Measurements from ENCODE around the gene SLC16A12. TPM values are rescaled to one million over a fixed set of nuclear protein-coding genes. Genes with fewer than 3 reads are reported as not detected.

The SLC16A12 gene
- total RNA-seq, 4 donors from 2014 or later = 0.97 to 3.1 (median 1.4) TPM

DNA sequence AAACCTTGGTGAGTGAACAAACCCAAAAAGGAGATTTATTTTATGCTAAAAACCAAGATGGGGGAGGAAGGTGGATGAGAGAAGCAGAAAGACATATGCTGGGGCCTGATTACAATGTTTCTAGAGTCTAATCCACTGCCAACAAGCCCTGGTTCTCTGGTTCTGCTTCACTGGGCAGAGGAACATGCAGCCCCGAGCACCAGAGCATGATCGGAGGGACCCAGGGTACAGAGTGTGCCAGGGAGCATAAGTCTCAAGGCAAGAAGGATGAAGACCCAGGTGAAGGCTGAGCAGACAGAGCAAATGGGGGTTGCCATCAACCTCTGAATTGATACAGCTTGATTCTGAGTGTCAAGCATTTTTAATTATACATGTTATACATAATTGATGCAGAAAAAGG, 30.7 kb downstream of the SLC16A12 start:
- intact Hi-C loops (cut with DNase I; ENCODE audit: low total_unique reads) = no loop called here
- no peak for DNase-seq
- in situ Hi-C loops (cut with MboI; ENCODE audit: low sequenced_read_pairs in 4 of 4) = no loop called here
- H3K36me3 ChIP-seq = no peaks in the 10 kb centered on the region
- H3K4me3 ChIP-seq = no peak overlapping the region
- no peaks in the 10 kb centered on the region for H3K27me3 ChIP-seq
- no peak for ATAC-seq
- H3K27ac ChIP-seq = no peak overlapping the region
- H3K9me3 ChIP-seq = no peaks in the 10 kb centered on the region
- no peak for TF ChIP-seq POLR2A (IDR thresholded peaks at IDR 0.05)
- TF ChIP-seq, protein P1, sequence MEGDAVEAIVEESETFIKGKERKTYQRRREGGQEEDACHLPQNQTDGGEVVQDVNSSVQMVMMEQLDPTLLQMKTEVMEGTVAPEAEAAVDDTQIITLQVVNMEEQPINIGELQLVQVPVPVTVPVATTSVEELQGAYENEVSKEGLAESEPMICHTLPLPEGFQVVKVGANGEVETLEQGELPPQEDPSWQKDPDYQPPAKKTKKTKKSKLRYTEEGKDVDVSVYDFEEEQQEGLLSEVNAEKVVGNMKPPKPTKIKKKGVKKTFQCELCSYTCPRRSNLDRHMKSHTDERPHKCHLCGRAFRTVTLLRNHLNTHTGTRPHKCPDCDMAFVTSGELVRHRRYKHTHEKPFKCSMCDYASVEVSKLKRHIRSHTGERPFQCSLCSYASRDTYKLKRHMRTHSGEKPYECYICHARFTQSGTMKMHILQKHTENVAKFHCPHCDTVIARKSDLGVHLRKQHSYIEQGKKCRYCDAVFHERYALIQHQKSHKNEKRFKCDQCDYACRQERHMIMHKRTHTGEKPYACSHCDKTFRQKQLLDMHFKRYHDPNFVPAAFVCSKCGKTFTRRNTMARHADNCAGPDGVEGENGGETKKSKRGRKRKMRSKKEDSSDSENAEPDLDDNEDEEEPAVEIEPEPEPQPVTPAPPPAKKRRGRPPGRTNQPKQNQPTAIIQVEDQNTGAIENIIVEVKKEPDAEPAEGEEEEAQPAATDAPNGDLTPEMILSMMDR (IDR thresholded peaks at IDR 0.05 in 4 of 5, conservative IDR thresholded peaks at IDR 0.05 in 1 of 5) = no peak
- no peaks in the 10 kb centered on the region for H3K4me1 ChIP-seq

DNA sequence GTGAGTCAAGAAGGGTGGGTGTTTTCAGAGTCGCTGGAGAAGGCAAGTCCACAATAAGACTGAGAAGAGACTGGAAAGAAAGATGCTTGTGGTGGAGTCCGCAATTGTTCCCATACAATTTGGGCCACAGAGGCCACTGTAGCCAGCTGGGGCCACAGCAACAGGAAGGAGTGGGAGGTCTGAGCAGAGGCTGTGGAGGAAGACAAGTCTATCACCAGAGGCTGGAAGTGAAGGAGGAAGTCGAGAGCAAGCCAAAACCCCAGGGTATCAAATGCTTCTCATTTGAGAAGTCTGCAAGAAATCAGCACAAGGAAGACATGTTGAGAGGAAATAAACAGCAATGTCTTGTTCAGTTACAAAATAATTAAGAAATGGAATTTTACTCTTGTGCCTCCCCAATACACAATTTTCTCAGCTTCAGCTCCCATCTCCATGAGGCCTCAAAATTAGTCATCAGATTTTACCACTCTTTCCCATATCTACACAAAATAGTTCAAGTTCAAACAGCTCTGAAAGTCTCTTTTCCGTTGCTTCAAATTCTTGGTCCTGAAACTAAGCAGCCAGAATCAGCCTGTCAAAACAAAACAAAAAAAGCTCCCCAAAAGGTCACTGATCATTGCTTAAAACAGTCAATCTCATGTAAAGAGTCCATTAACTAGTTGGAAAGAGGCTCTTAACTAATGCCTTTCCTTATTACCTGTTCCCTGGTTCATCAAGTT, 31.6 kb downstream of the SLC16A12 start:
- ATAC-seq = no peak
- no peaks in the 10 kb centered on the region for H3K36me3 ChIP-seq

DNA sequence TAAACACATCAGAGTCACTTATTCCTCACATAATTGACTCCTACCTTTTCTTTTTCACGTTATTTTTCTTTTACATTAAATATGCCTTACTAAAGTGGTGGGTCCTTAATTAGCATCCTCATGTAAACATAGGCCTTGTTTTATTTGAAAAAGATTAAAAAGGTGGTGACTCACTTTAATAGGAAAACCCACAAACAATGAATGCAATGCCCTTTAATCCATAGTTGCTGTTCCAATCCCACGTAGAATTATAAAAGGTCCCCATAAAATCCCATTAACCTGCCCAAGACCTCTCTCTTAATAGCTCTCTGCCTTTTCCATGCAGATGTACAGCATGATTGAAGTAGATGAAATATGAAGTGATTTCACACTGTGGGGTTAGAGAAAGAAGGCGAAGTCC, 32.2 kb downstream of the SLC16A12 start:
- in situ Hi-C loops (cut with MboI; ENCODE audit: low sequenced_read_pairs in 4 of 4) (no loop called here), intact Hi-C loops (cut with DNase I; ENCODE audit: low total_unique reads) (no loop called here)
- Histone ChIP-seq H3K4me1 (no peaks in the 10 kb centered on the region), H3K36me3 (no peaks in the 10 kb centered on the region), H3K9me3 (no peaks in the 10 kb centered on the region), H3K27me3 (no peaks in the 10 kb centered on the region), H3K4me3 (no peak overlapping the region), H3K27ac (no peak overlapping the region)
- no peak for DNase-seq
- no peak for ATAC-seq
- TF ChIP-seq, protein P1 (IDR thresholded peaks at IDR 0.05 in 4 of 5, conservative IDR thresholded peaks at IDR 0.05 in 1 of 5) = no peak
- no peak for TF ChIP-seq POLR2A (IDR thresholded peaks at IDR 0.05)

More for the DNA sequence above, 31.6 kb downstream of the SLC16A12 start:
- intact Hi-C loops (cut with DNase I; ENCODE audit: low total_unique reads) (no loop called here), in situ Hi-C loops (cut with MboI; ENCODE audit: low sequenced_read_pairs in 4 of 4) (no loop called here)
- Histone ChIP-seq H3K4me3 (no peak overlapping the region), H3K4me1 (no peaks in the 10 kb centered on the region), H3K27ac (no peak overlapping the region), H3K27me3 (no peaks in the 10 kb centered on the region), H3K9me3 (no peaks in the 10 kb centered on the region)
- TF ChIP-seq, protein P1 (IDR thresholded peaks at IDR 0.05 in 4 of 5, conservative IDR thresholded peaks at IDR 0.05 in 1 of 5) = no peak
- no peak for TF ChIP-seq POLR2A (IDR thresholded peaks at IDR 0.05)
- DNase-seq = no peak

DNA sequence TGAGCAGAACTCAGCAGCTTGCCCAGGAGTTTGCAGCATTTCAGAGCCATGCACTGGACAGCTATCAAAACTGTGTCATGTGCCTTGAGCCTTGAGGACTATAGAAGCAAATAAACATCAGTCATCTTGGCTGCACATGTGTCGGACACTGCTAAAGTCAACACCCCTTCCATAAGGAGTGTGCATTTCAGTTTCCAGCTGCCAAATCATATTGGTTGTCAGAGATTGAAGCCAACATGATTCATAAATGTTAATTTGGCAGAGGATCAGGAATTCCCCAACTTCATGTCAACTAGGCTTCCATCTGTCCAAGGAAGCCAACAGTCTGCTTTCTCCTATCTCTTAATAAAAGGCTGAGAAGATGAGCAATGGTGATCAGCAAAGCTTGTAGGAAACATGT, 32.8 kb downstream of the SLC16A12 start:
- Histone ChIP-seq H3K27me3 (no peaks in the 10 kb centered on the region), H3K4me3 (no peak overlapping the region), H3K27ac (no peak overlapping the region), H3K9me3 (no peaks in the 10 kb centered on the region), H3K36me3 (no peaks in the 10 kb centered on the region), H3K4me1 (no peaks in the 10 kb centered on the region)
- ATAC-seq (no peak), DNase-seq (no peak)
- intact Hi-C loops (cut with DNase I; ENCODE audit: low total_unique reads) (no loop called here), in situ Hi-C loops (cut with MboI; ENCODE audit: low sequenced_read_pairs in 4 of 4) (no loop called here)
- no peak for TF ChIP-seq POLR2A (IDR thresholded peaks at IDR 0.05)
- TF ChIP-seq, protein P1 (IDR thresholded peaks at IDR 0.05 in 4 of 5, conservative IDR thresholded peaks at IDR 0.05 in 1 of 5) = no peak

DNA sequence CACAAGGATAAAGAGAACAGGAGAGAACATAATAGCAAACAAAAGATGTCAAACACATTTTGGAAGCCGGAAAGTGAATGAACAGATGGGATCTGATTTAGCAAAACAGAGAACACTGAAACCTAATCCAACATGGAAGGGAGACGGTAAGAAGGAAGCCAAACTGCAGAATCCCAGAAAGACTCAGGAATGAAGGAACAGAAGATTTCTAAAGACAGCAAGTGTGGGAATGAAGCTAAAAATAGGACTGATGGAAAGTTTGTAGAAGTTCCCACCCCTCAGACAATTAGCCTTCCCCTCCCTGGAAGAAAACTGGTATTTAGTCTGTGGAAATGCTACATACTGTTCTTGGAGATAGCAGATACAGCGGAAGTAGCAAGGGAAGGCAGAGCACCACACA, 40.8 kb downstream of the SLC16A12 start:
- Histone ChIP-seq H3K27me3 (no peaks in the 10 kb centered on the region), H3K4me1 (no peaks in the 10 kb centered on the region), H3K4me3 (no peak overlapping the region), H3K27ac (peak overlapping the region in 3 of 4 donors; percentile 53 to 65 (median 65)), H3K9me3 (no peaks in the 10 kb centered on the region), H3K36me3 (no peaks in the 10 kb centered on the region)
- DNase-seq (no peak), ATAC-seq (peak; percentile 39 to 55)
- in situ Hi-C loops (cut with MboI; ENCODE audit: low sequenced_read_pairs in 4 of 4) = no loop called here
- TF ChIP-seq, protein P1 (IDR thresholded peaks at IDR 0.05 in 4 of 5, conservative IDR thresholded peaks at IDR 0.05 in 1 of 5) = no peak
- peak in 1 of 2 donors; percentile 3 for TF ChIP-seq POLR2A (IDR thresholded peaks at IDR 0.05)
- intact Hi-C loops (cut with DNase I; ENCODE audit: low total_unique reads) = no loop called here
